Lower lobe of right lung (tissue), 2 donors: ENCODE measurements around the gene PRND. TPM values are rescaled to one million over a fixed set of nuclear protein-coding genes. Genes with fewer than 3 reads are reported as not detected.

Experiments used
- ATAC-seq, 2 donors: fragments of 200-7000 bp; cut with Tn5 transposase; one replicate each; pipeline ENCODE4 v1.9.1; 2020 to 2022; ENCODE audit warnings: mild to moderate bottlenecking in 2 of 2, moderate library complexity in 2 of 2
- DNase-seq: peaks from one replicate; pipeline ENCODE4 v3.0.0-alpha.2; 2020
- H3K27ac ChIP-seq: fragments of 200-600 bp; one replicate; pipeline ENCODE4 v1.8.0; 2022
- H3K27me3 ChIP-seq: fragments of 200-600 bp; one replicate; pipeline ENCODE4 v1.8.0; 2022; ENCODE audit warnings: low read depth
- H3K36me3 ChIP-seq: fragments of 200-600 bp; one replicate; pipeline ENCODE4 v1.8.0; 2022; ENCODE audit warnings: mild to moderate bottlenecking
- H3K4me1 ChIP-seq: fragments of 200-600 bp; one replicate; pipeline ENCODE4 v1.8.0; 2022
- H3K4me3 ChIP-seq: fragments of 200-600 bp; one replicate; pipeline ENCODE4 v1.8.0; 2022; ENCODE audit warnings: mild to moderate bottlenecking
- H3K9me3 ChIP-seq: fragments of 200-600 bp; one replicate; pipeline ENCODE4 v1.8.0; 2022
- CTCF ChIP-seq: fragments of 200-600 bp; IDR thresholded peaks from one replicate; pipeline ENCODE4 v1.8.0; 2022; ENCODE audit warnings: antibody characterized with exemption, mild to moderate bottlenecking
- intact Hi-C: fragments of 100-400 bp; cut with DNase I; formaldehyde crosslinking; loops from one replicate; pipeline ENCODE4 v1.11.0; 2022
- total RNA-seq: library from RNA; stranded (reverse); fragmentation: NEBNext Ultra II Directional; extraction: Animal tissue kit (Norgen Biotek cat#: 25700); gene quantifications from one replicate; pipeline ENCODE4 v1.2.1, GENCODE V29; 2021
- donor health status: DM: no; HTN: yes; CAD: no; lungs with severe emphysema.

PRND gene
- total RNA-seq, 1 donor from 2014 or later = not detected

GRCh38 chr20:4688305-4688704 lies 33.4 kb upstream of the PRND start:
- intact Hi-C loops = no loop called here
- no peak overlapping the region for H3K27ac ChIP-seq

GRCh38 chr20:4689220-4689619 lies 32.5 kb upstream of the PRND start:
- no peaks in the 10 kb centered on the region for H3K36me3 ChIP-seq
- peaks cover 16% of the 10 kb centered on the region for H3K4me1 ChIP-seq
- no peak overlapping the region for H3K4me3 ChIP-seq
- no peak overlapping the region for H3K27ac ChIP-seq
- no peaks in the 10 kb centered on the region for H3K9me3 ChIP-seq
- DNase-seq (no peak), ATAC-seq (no peak)
- no peak for TF ChIP-seq CTCF
- intact Hi-C loops = no loop called here
- no peaks in the 10 kb centered on the region for H3K27me3 ChIP-seq

More at GRCh38 chr20:4688305-4688704, 33.4 kb upstream of the PRND start:
- DNase-seq (no peak), ATAC-seq (no peak)
- TF ChIP-seq CTCF = no peak
- H3K27me3 ChIP-seq = no peaks in the 10 kb centered on the region
- no peak overlapping the region for H3K4me3 ChIP-seq
- peaks cover 16% of the 10 kb centered on the region for H3K4me1 ChIP-seq
- H3K9me3 ChIP-seq = no peaks in the 10 kb centered on the region
- H3K36me3 ChIP-seq = no peaks in the 10 kb centered on the region

- no peaks in the 10 kb centered on the region for H3K36me3 ChIP-seq
- no peak for ATAC-seq
- H3K9me3 ChIP-seq = no peaks in the 10 kb centered on the region
- TF ChIP-seq CTCF = no peak
- H3K27ac ChIP-seq = no peak overlapping the region
- H3K4me3 ChIP-seq = no peak overlapping the region
- no peaks in the 10 kb centered on the region for H3K27me3 ChIP-seq
- DNase-seq = no peak
- peaks cover 8% of the 10 kb centered on the region for H3K4me1 ChIP-seq
- intact Hi-C loops = no loop called here
These were observed 30.0 kb upstream of the PRND start for GRCh38 chr20:4691753-4692152.

GRCh38 chr20:4694076-4694475 lies 27.6 kb upstream of the PRND start:
- Histone ChIP-seq H3K27me3 (no peaks in the 10 kb centered on the region), H3K36me3 (peaks cover 2% of the 10 kb centered on the region), H3K9me3 (no peaks in the 10 kb centered on the region), H3K27ac (no peak overlapping the region), H3K4me3 (no peak overlapping the region), H3K4me1 (no peaks in the 10 kb centered on the region)
- intact Hi-C loops = no loop called here
- ATAC-seq (no peak), DNase-seq (no peak)
- no peak for TF ChIP-seq CTCF

- no peak for TF ChIP-seq CTCF
- intact Hi-C loops = no loop called here
- Histone ChIP-seq H3K9me3 (no peaks in the 10 kb centered on the region), H3K27me3 (no peaks in the 10 kb centered on the region), H3K4me3 (no peak overlapping the region), H3K36me3 (peaks cover 22% of the 10 kb centered on the region), H3K4me1 (no peaks in the 10 kb centered on the region), H3K27ac (no peak overlapping the region)
- DNase-seq (no peak), ATAC-seq (no peak)
These were observed 24.4 kb upstream of the PRND start for GRCh38 chr20:4697189-4697830.
